ENCODE results near the gene SEL1L3. TPM values are rescaled to one million over a fixed set of nuclear protein-coding genes. Genes with fewer than 3 reads are reported as not detected.

Gene SEL1L3
- polyA plus RNA-seq, 1 experiment = 38.7 TPM

DNA sequence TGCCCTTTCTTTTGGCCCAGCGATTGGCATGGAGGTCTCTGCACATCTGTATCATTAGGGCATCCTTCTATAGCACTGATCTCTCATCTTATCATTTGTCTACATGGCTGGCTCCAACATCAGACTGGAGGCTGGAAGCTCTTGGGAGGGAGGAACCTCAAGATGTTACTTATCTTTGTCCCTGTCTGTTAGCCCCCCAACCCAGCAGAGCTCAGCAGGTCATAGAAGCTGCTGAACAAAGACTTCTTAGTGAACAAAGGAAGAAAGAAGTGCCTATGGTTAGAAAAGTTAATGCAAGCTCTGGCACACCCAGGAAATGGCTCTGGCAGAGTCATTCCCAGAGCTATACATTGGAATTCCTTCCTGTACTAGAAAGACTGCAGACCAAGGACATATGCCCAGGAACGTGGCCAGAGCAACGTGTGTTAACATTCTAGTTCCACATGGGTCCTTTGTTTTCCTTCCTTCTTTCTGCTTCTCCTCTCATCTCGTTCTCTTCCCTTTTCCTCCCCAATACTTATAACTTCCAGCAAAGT, 74.0 kb downstream of the SEL1L3 start:
- Histone ChIP-seq H3K9me3 (ENCODE audit: control insufficient read depth, insufficient read depth, low read length) (no peaks in the 10 kb centered on the region), H3K4me3 (ENCODE audit: low read depth, low read length) (no peak overlapping the region), H3K27ac (ENCODE audit: low read depth, low read length) (no peak overlapping the region), H3K27me3 (ENCODE audit: control insufficient read depth, insufficient read depth, low read length) (no peaks in the 10 kb centered on the region)
- no peak for TF ChIP-seq CTCF (IDR thresholded peaks at IDR 0.05; ENCODE audit: low read depth, low read length)
- DNase-seq (ENCODE audit: low read depth, low spot score) = no peak
- CTCF ChIA-PET = interaction anchor here (1.7 kb wide), 1 partner anchor 21 kb away, joined by 9 read pairs; no protein-coding TSS in a partner anchor
- POLR2A ChIA-PET = no interaction called here

DNA sequence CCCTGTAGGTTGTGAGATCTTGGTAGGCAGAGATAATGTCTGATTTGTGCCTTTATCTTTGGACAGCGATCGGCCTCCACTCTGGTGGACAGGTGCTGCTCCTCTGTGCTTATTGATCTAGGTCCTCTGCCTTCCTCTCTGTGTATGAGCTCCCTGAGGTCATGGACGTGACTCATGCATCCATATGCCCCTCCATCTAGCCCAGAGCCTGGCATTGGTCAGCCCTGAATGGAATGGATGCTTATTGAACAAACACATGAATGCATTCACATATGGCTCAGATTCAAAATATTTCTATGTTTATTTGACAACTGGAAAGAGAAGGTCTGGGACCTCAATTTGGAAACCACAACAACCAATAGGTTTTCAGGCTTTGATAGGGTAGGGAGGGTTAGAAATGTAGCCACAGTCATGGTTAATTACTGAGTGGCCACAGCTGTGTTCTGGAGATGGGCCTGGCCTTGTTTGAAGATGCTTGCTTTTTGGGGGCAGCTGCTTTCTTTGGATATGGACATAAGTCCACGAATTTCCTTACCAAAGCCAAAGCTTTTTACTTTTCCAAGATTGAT, 76.2 kb downstream of the SEL1L3 start:
- Histone ChIP-seq H3K27me3 (ENCODE audit: control insufficient read depth, insufficient read depth, low read length) (no peaks in the 10 kb centered on the region), H3K27ac (ENCODE audit: low read depth, low read length) (no peak overlapping the region), H3K9me3 (ENCODE audit: control insufficient read depth, insufficient read depth, low read length) (no peaks in the 10 kb centered on the region), H3K4me3 (ENCODE audit: low read depth, low read length) (no peak overlapping the region)
- DNase-seq (ENCODE audit: low read depth, low spot score) = peak; percentile 24
- TF ChIP-seq CTCF (IDR thresholded peaks at IDR 0.05; ENCODE audit: low read depth, low read length) = no peak
- ChIA-PET CTCF (interaction anchor here (2.0 to 2.4 kb wide), 2 partner anchors 9 to 19 kb away, joined by 5 to 6 read pairs; no protein-coding TSS in a partner anchor), POLR2A (no interaction called here)

DNA sequence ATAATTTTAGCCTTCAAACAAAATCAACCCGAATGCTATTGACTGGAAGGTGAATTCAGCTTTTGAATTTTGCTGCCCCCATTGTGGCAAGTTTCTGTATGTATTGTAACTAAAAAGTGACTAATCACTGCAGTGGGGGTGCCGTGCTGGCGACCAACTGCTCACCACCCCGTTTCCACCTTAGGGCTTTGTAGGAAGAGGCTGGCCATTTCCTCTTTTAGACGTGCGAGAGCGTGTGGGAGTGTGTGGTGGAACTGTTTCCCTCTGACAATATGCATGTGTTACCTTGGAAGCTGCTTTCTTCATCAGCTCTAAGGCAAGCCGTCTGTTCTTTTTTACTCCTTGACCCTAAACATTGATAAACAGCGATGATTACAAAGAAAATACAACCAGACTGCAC, 78.8 kb downstream of the SEL1L3 start:
- ChIA-PET POLR2A (no interaction called here), CTCF (interaction anchor here (1.1 kb wide), 1 partner anchor 344 kb away, joined by 5 read pairs; no protein-coding TSS in a partner anchor)
- H3K27me3 ChIP-seq (ENCODE audit: control insufficient read depth, insufficient read depth, low read length) = no peaks in the 10 kb centered on the region
- no peaks in the 10 kb centered on the region for H3K9me3 ChIP-seq (ENCODE audit: control insufficient read depth, insufficient read depth, low read length)
- no peak overlapping the region for H3K27ac ChIP-seq (ENCODE audit: low read depth, low read length)
- H3K4me3 ChIP-seq (ENCODE audit: low read depth, low read length) = no peak overlapping the region
- TF ChIP-seq CTCF (IDR thresholded peaks at IDR 0.05; ENCODE audit: low read depth, low read length) = no peak
- no peak for DNase-seq (ENCODE audit: low read depth, low spot score)

GRCh38 chr4:25783126-25783525, 79.7 kb downstream of the SEL1L3 start:
- H3K9me3 ChIP-seq (ENCODE audit: control insufficient read depth, insufficient read depth, low read length) = no peaks in the 10 kb centered on the region
- ChIA-PET CTCF (interaction anchor here (1.1 kb wide), 1 partner anchor 343 kb away, joined by 5 read pairs; no protein-coding TSS in a partner anchor), POLR2A (no interaction called here)
- TF ChIP-seq CTCF (IDR thresholded peaks at IDR 0.05; ENCODE audit: low read depth, low read length) = no peak
- H3K27ac ChIP-seq (ENCODE audit: low read depth, low read length) = no peak overlapping the region
- H3K4me3 ChIP-seq (ENCODE audit: low read depth, low read length) = no peak overlapping the region
- H3K27me3 ChIP-seq (ENCODE audit: control insufficient read depth, insufficient read depth, low read length) = no peaks in the 10 kb centered on the region
- DNase-seq (ENCODE audit: low read depth, low spot score) = no peak

DNA sequence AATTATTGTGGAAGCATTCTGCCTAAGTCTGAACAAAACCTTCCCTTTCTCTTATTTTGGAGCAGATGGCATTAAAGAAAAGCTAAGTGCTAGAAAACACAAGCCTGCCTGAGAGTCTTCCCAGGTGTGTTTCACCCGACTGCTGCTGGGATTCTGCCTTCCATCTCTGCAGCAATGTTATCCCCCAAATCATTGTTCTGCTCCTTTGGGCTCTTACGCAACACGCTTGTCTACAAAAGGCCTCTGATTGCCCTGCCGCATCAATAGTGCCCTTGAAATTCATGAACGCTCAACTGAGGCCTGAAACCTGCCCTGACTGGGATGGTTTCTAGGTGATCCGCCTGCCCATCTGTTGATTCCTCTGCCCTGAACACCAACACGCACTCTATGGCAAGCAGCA, 80.3 kb downstream of the SEL1L3 start:
- TF ChIP-seq CTCF (IDR thresholded peaks at IDR 0.05; ENCODE audit: low read depth, low read length) = no peak

More for the DNA sequence above, 80.3 kb downstream of the SEL1L3 start:
- CTCF ChIA-PET = interaction anchor here (1.4 to 2.6 kb wide), 2 partner anchors 14 to 342 kb away, joined by 7 to 12 read pairs; no protein-coding TSS in a partner anchor
- H3K9me3 ChIP-seq (ENCODE audit: control insufficient read depth, insufficient read depth, low read length) = no peaks in the 10 kb centered on the region
- POLR2A ChIA-PET = no interaction called here
- H3K4me3 ChIP-seq (ENCODE audit: low read depth, low read length) = no peak overlapping the region
- no peak for DNase-seq (ENCODE audit: low read depth, low spot score)
- no peaks in the 10 kb centered on the region for H3K27me3 ChIP-seq (ENCODE audit: control insufficient read depth, insufficient read depth, low read length)
- no peak overlapping the region for H3K27ac ChIP-seq (ENCODE audit: low read depth, low read length)

Measured in AG04450 (cell line).